Measurements from ENCODE around the gene IDH2.

Gene IDH2

GRCh38 chr15:90058775-90059174 lies 43.5 kb downstream of the IDH2 start:
- H3K9me2 ChIP-seq (replicated peaks; ENCODE audit: control insufficient read depth, low read length), result no peaks in the 10 kb centered on the region
- H3K4me2 ChIP-seq (ENCODE audit: low read length), result peak overlapping the region; percentile 82
- H3K79me2 ChIP-seq (ENCODE audit: control insufficient read depth, low read length), result peaks cover 63% of the 10 kb centered on the region
- TF ChIP-seq EZH2phosphoT487 (IDR thresholded peaks at IDR 0.05; ENCODE audit: borderline replicate concordance, low read length) (no peak), CTCF (IDR thresholded peaks at IDR 0.05; ENCODE audit: low read depth, low read length, poor library complexity, severe bottlenecking) (no peak)
- peaks cover 15% of the 10 kb centered on the region for H3F3A ChIP-seq (ENCODE audit: control insufficient read depth, insufficient read depth)
- H3K4me1 ChIP-seq (ENCODE audit: control insufficient read depth, low read length), result peaks cover 65% of the 10 kb centered on the region
- no peaks in the 10 kb centered on the region for H3K27me3 ChIP-seq (ENCODE audit: control insufficient read depth, low read length)
- H4K20me1 ChIP-seq (ENCODE audit: control insufficient read depth, insufficient read depth, low read depth, low read length), result no peaks in the 10 kb centered on the region
- peaks cover 5% of the 10 kb centered on the region for H3K36me3 ChIP-seq (ENCODE audit: control insufficient read depth, low read length)
- H3K9me3 ChIP-seq (ENCODE audit: control insufficient read depth, insufficient read depth, low read length), result no peaks in the 10 kb centered on the region
- peak overlapping the region; percentile 61 for H3K4me3 ChIP-seq (ENCODE audit: low read length)
- peak overlapping the region; percentile 91 for H3K27ac ChIP-seq (ENCODE audit: low read depth, low read length)

GRCh38 chr15:90058308-90058707 lies 44.0 kb downstream of the IDH2 start:
- Histone ChIP-seq H3K79me2 (ENCODE audit: control insufficient read depth, low read length) (peaks cover 62% of the 10 kb centered on the region), H3K4me1 (ENCODE audit: control insufficient read depth, low read length) (peaks cover 61% of the 10 kb centered on the region), H3F3A (ENCODE audit: control insufficient read depth, insufficient read depth) (peaks cover 11% of the 10 kb centered on the region), H4K20me1 (ENCODE audit: control insufficient read depth, insufficient read depth, low read depth, low read length) (no peaks in the 10 kb centered on the region), H3K4me3 (ENCODE audit: low read length) (peak overlapping the region; percentile 36; the same call in 1 of the 2 replicates), H3K27me3 (ENCODE audit: control insufficient read depth, low read length) (no peaks in the 10 kb centered on the region), H3K4me2 (ENCODE audit: low read length) (peak overlapping the region; percentile 56), H3K9me3 (ENCODE audit: control insufficient read depth, insufficient read depth, low read length) (no peaks in the 10 kb centered on the region), H3K36me3 (ENCODE audit: control insufficient read depth, low read length) (peaks cover 5% of the 10 kb centered on the region), H3K27ac (ENCODE audit: low read depth, low read length) (peak overlapping the region; percentile 91), H3K9me2 (replicated peaks; ENCODE audit: control insufficient read depth, low read length) (no peaks in the 10 kb centered on the region)
- TF ChIP-seq EZH2phosphoT487 (IDR thresholded peaks at IDR 0.05; ENCODE audit: borderline replicate concordance, low read length) (no peak), CTCF (IDR thresholded peaks at IDR 0.05; ENCODE audit: low read depth, low read length, poor library complexity, severe bottlenecking) (no peak)

GRCh38 chr15:90056529-90056928 lies 45.7 kb downstream of the IDH2 start:
- Histone ChIP-seq H3K36me3 (ENCODE audit: control insufficient read depth, low read length) (peaks cover 3% of the 10 kb centered on the region), H3K4me3 (ENCODE audit: low read length) (no peak overlapping the region), H4K20me1 (ENCODE audit: control insufficient read depth, insufficient read depth, low read depth, low read length) (0 out of 2 replicates have a peak, but pooled peaks cover 3% of the 10 kb centered on the region), H3K79me2 (ENCODE audit: control insufficient read depth, low read length) (peaks cover 56% of the 10 kb centered on the region), H3K4me2 (ENCODE audit: low read length) (no peak overlapping the region), H3K9me2 (replicated peaks; ENCODE audit: control insufficient read depth, low read length) (no peaks in the 10 kb centered on the region), H3K27me3 (ENCODE audit: control insufficient read depth, low read length) (no peaks in the 10 kb centered on the region), H3K9me3 (ENCODE audit: control insufficient read depth, insufficient read depth, low read length) (no peaks in the 10 kb centered on the region), H3K4me1 (ENCODE audit: control insufficient read depth, low read length) (peaks cover 43% of the 10 kb centered on the region), H3K27ac (ENCODE audit: low read depth, low read length) (no peak overlapping the region), H3F3A (ENCODE audit: control insufficient read depth, insufficient read depth) (peaks cover 6% of the 10 kb centered on the region)
- TF ChIP-seq EZH2phosphoT487 (IDR thresholded peaks at IDR 0.05; ENCODE audit: borderline replicate concordance, low read length), result no peak
- TF ChIP-seq CTCF (IDR thresholded peaks at IDR 0.05; ENCODE audit: low read depth, low read length, poor library complexity, severe bottlenecking), result no peak
